ENCODE results near the gene BNIP3.

The BNIP3 gene

DNA sequence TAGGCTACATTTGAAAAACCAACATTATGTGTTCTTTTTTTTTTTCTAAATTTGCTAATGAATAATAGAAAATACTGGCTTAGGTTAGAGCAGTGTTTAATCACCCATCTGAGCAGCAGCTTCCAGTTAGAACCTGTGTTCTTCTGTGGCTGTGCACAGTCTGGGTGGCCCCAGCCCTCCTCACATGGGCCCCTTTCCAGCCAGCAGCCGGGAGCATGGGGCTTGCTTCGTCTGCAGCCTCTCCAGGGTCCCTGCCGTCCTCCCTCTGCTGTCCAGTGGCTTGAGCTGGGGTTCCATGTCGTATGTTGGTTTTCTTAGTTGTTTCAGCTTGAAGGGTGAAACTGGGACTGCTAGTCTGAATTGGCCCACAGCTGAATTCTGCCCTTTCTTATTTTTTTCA lies 37.3 kb downstream of the BNIP3 start:
- Histone ChIP-seq H3K27ac (no peak overlapping the region), H3K4me3 (no peak overlapping the region)
- peak; percentile 38 for DNase-seq (ENCODE audit: low spot score)
- no peak for TF ChIP-seq CTCF (IDR thresholded peaks at IDR 0.05)

GRCh38 chr10:131943021-131943814 lies 38.5 kb downstream of the BNIP3 start:
- H3K4me3 ChIP-seq: no peak overlapping the region
- DNase-seq (ENCODE audit: low spot score): no peak
- TF ChIP-seq CTCF (IDR thresholded peaks at IDR 0.05): no peak
- H3K27ac ChIP-seq: no peak overlapping the region

- DNase-seq (ENCODE audit: low spot score): no peak
- TF ChIP-seq CTCF (IDR thresholded peaks at IDR 0.05): no peak
- H3K27ac ChIP-seq: no peak overlapping the region
- no peak overlapping the region for H3K4me3 ChIP-seq
These were observed 39.3 kb downstream of the BNIP3 start for GRCh38 chr10:131942455-131942854.

GRCh38 chr10:131938681-131939080 lies 43.0 kb downstream of the BNIP3 start:
- Histone ChIP-seq H3K4me3 (no peak overlapping the region), H3K27ac (no peak overlapping the region)
- DNase-seq (ENCODE audit: low spot score): no peak
- TF ChIP-seq CTCF (IDR thresholded peaks at IDR 0.05): no peak

DNA sequence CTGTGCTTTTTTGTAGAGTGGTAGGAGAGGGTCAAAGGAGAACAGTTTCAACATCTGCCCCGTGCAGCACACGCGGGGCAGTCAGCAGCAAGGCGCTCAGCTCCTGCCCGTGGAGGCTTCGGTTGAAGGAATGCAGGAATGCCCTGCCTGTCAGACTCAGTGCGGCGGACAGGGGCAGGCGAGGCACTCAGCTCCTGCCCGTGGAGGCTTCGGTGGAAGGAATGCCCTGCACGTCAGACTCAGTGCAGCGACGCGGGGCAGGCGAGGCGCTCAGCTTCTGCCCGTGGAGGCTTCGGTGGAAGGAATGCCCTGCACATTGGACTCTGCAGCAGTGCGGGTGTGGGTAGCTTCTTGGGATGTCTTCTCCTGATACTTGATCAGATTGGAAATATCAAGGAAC lies 43.9 kb downstream of the BNIP3 start:
- no peak overlapping the region for H3K4me3 ChIP-seq
- TF ChIP-seq CTCF (IDR thresholded peaks at IDR 0.05): no peak
- no peak overlapping the region for H3K27ac ChIP-seq
- DNase-seq (ENCODE audit: low spot score): no peak

GRCh38 chr10:131936736-131937135 lies 45.0 kb downstream of the BNIP3 start:
- no peak for TF ChIP-seq CTCF (IDR thresholded peaks at IDR 0.05)
- no peak for DNase-seq (ENCODE audit: low spot score)
- H3K4me3 ChIP-seq: no peak overlapping the region
- H3K27ac ChIP-seq: no peak overlapping the region

- no peak overlapping the region for H3K4me3 ChIP-seq
- no peak for TF ChIP-seq CTCF (IDR thresholded peaks at IDR 0.05)
- H3K27ac ChIP-seq: no peak overlapping the region
- DNase-seq (ENCODE audit: low spot score): no peak
These were observed 45.4 kb downstream of the BNIP3 start for GRCh38 chr10:131936294-131936693.
